ENCODE results near the gene PEX14. TPM values are rescaled to one million over a fixed set of nuclear protein-coding genes. Genes with fewer than 3 reads are reported as not detected.

Gene PEX14
- total RNA-seq, 4 donors from 2014 or later = 10.1 to 22.7 (median 15.1) TPM

GRCh38 chr1:10679496-10680220 lies 204.9 kb downstream of the PEX14 start:
- ATAC-seq = peak; percentile 37
- peak; percentile 39 for TF ChIP-seq POLR2AphosphoS5 (IDR thresholded peaks at IDR 0.05)
- TF ChIP-seq POLR2A (IDR thresholded peaks at IDR 0.05) = no peak
- Histone ChIP-seq H3K27me3 (no peaks in the 10 kb centered on the region), H3K9me3 (no peaks in the 10 kb centered on the region), H3K4me3 (peak overlapping the region in 1 of 2 donors; percentile 4), H3K36me3 (no peaks in the 10 kb centered on the region), H3K27ac (peak overlapping the region in 3 of 4 donors; percentile 89 to 95 (median 90)), H3K4me1 (peaks cover 0 to 100% (median 62%) of the 10 kb centered on the region in 3 donors)
- 29% methylated on average over 7 of the region's 9 CpGs; no CpG with 5 or more reads in 1 of the 2 donors for WGBS, 2 donors (ENCODE audit: low coverage in 1 of 2)

Small RNA genes lying within 50 kb of the gene (small RNA-seq; reads per million reads assigned to genes)
- 0 reads per million in 4 donors for gene RN7SL614P

Other genes starting within 250 kb of the PEX14 start
- 100 to 1,000 TPM in 1 of 4 donors, 10 to 100 TPM in 3; 22.9 to 109 (median 44.2) TPM for gene PGD, start 75.9 kb upstream of the PEX14 start, total RNA-seq
- gene CENPS, start 44.5 kb upstream of the PEX14 start, total RNA-seq = 1 to 10 TPM; 2.1 to 7.2 (median 4.8) TPM
- gene CORT, start 24.9 kb upstream of the PEX14 start, total RNA-seq = not detected
- 10 to 100 TPM; 20.2 to 32.3 (median 29.3) TPM for gene DFFA, start 2.4 kb upstream of the PEX14 start, total RNA-seq

Measured in gastroesophageal sphincter (tissue), 4 donors.